Activated naive CD8-positive, alpha-beta T cell (primary cell): ENCODE results near the gene TBC1D14.
"Not testable (repeated sequence)": the region's sequence is repeated elsewhere in the genome, so short reads cannot be mapped to it uniquely, and the experiment has no call there.

Experiments
- H3K27ac Mint-ChIP-seq: one replicate; pipeline ENCODE4 v1.8.0; 2021; ENCODE audit warnings: mixed read lengths
- H3K27me3 Mint-ChIP-seq: one replicate; pipeline ENCODE4 v1.8.0; 2021; ENCODE audit warnings: mixed read lengths
- H3K36me3 Mint-ChIP-seq: one replicate; pipeline ENCODE4 v1.8.0; 2021; ENCODE audit warnings: mixed read lengths
- H3K4me1 Mint-ChIP-seq: one replicate; pipeline ENCODE4 v1.8.0; 2021; ENCODE audit warnings: low read depth, mixed read lengths
- H3K4me3 Mint-ChIP-seq: one replicate; pipeline ENCODE4 v1.8.0; 2021; ENCODE audit warnings: mild to moderate bottlenecking, mixed read lengths
- H3K9me3 Mint-ChIP-seq: one replicate; pipeline ENCODE4 v1.8.0; 2021; ENCODE audit warnings: low read depth, mixed read lengths

The TBC1D14 gene

DNA sequence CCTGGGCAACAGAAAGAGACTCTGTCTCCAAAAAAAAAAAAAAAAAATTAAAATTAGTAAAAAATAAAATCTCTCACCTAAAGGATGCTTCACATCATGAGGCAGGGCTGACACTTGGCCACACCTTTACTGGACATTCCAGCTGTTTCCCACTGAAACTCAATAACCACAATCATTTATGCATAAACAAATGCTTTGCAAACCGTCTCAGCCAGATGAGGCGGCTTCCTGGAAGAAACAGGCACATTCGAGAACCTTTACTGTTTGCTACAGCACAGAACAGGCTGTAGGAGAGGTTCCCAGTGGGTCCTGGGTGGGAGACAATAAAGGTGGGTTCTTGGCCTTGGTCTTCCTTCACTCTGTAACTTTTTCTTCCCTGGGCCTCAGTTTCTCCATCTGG is 10.9 kb upstream of the TBC1D14 start:
- peaks cover 30% of the 10 kb centered on the region for H3K4me1 Mint-ChIP-seq
- no peaks in the 10 kb centered on the region for H3K36me3 Mint-ChIP-seq
- H3K4me3 Mint-ChIP-seq = peak overlapping the region; percentile 22
- H3K27me3 Mint-ChIP-seq = no peaks in the 10 kb centered on the region
- no peaks in the 10 kb centered on the region for H3K9me3 Mint-ChIP-seq
- H3K27ac Mint-ChIP-seq = peak overlapping the region; percentile 82

DNA sequence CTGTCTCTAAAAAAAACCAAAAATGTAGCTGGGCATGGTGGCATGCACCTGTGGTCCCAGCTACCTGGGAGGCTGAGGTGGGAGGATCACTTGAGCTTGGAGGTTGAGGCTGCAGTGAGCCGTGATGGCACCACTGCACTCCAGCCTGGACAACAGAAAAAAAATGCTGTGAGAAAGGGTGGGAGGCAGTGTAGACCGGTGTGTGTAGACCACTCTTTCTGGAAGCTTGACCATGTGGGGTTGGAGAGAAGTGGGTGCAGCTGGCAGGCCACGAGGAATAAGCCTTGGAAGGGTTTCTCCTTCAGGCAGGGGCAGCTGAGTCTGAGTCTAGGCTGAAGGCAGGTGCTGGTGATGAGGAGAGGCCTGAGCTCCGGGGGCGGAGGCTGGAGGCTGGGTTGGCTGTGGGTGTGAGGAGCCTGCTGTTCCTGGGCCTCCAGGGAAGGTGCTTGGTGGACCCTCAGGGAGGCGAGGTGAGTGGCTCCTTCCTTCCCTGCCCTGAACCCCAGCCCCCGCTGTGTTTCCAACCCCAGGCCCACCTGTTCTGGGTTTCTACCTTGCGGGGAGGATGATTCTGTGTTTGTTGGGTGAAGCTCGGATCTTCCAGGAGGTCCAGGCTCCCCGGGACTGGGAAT is 9.3 kb upstream of the TBC1D14 start:
- no peaks in the 10 kb centered on the region for H3K36me3 Mint-ChIP-seq
- H3K4me1 Mint-ChIP-seq = peaks cover 27% of the 10 kb centered on the region

GRCh38 chr4:6900956-6901355 is 8.7 kb upstream of the TBC1D14 start:
- Mint-ChIP-seq H3K36me3 (no peaks in the 10 kb centered on the region), H3K27me3 (no peaks in the 10 kb centered on the region), H3K4me1 (peaks cover 27% of the 10 kb centered on the region), H3K27ac (peak overlapping the region; percentile 82), H3K9me3 (no peaks in the 10 kb centered on the region), H3K4me3 (no peak overlapping the region)

More for the DNA sequence above, 9.3 kb upstream of the TBC1D14 start:
- H3K27ac Mint-ChIP-seq = peak overlapping the region; percentile 82
- H3K4me3 Mint-ChIP-seq = no peak overlapping the region
- H3K27me3 Mint-ChIP-seq = no peaks in the 10 kb centered on the region
- no peaks in the 10 kb centered on the region for H3K9me3 Mint-ChIP-seq

GRCh38 chr4:6901669-6902317 is 7.8 kb upstream of the TBC1D14 start:
- peaks cover 27% of the 10 kb centered on the region for H3K4me1 Mint-ChIP-seq
- no peak overlapping the region for H3K4me3 Mint-ChIP-seq
- no peaks in the 10 kb centered on the region for H3K36me3 Mint-ChIP-seq
- no peaks in the 10 kb centered on the region for H3K9me3 Mint-ChIP-seq
- H3K27me3 Mint-ChIP-seq = no peaks in the 10 kb centered on the region
- H3K27ac Mint-ChIP-seq = no peak overlapping the region

- Mint-ChIP-seq H3K9me3 (no peaks in the 10 kb centered on the region), H3K36me3 (no peaks in the 10 kb centered on the region), H3K4me1 (peaks cover 28% of the 10 kb centered on the region), H3K27me3 (no peaks in the 10 kb centered on the region), H3K27ac (no peak overlapping the region), H3K4me3 (no peak overlapping the region)
Measured at GRCh38 chr4:6902318-6903042, 7.1 kb upstream of the TBC1D14 start.

GRCh38 chr4:6905516-6906445 is 3.8 kb upstream of the TBC1D14 start:
- Mint-ChIP-seq H3K27ac (no peak overlapping the region), H3K36me3 (no peaks in the 10 kb centered on the region), H3K4me1 (peaks cover 28% of the 10 kb centered on the region), H3K9me3 (no peaks in the 10 kb centered on the region), H3K27me3 (no peaks in the 10 kb centered on the region), H3K4me3 (no peak overlapping the region)

GRCh38 chr4:6906486-6906885 is 3.1 kb upstream of the TBC1D14 start:
- not testable (repeated sequence) for H3K27ac Mint-ChIP-seq, H3K36me3 Mint-ChIP-seq, H3K9me3 Mint-ChIP-seq, H3K27me3 Mint-ChIP-seq, H3K4me3 Mint-ChIP-seq
- H3K4me1 Mint-ChIP-seq = peaks cover 35% of the 10 kb centered on the region

GRCh38 chr4:6907658-6908191 is 1.9 kb upstream of the TBC1D14 start:
- Mint-ChIP-seq H3K27ac (no peak overlapping the region), H3K9me3 (no peaks in the 10 kb centered on the region), H3K4me1 (peaks cover 45% of the 10 kb centered on the region), H3K36me3 (no peaks in the 10 kb centered on the region), H3K27me3 (no peaks in the 10 kb centered on the region), H3K4me3 (peak overlapping the region; percentile 94)

- Mint-ChIP-seq H3K27ac (peak overlapping the region; percentile 92), H3K9me3 (no peaks in the 10 kb centered on the region), H3K4me3 (peak overlapping the region; percentile 94), H3K4me1 (peaks cover 45% of the 10 kb centered on the region), H3K27me3 (no peaks in the 10 kb centered on the region), H3K36me3 (no peaks in the 10 kb centered on the region)
Measured at GRCh38 chr4:6908432-6909112, 1.1 kb upstream of the TBC1D14 start.

- no peaks in the 10 kb centered on the region for H3K36me3 Mint-ChIP-seq
- H3K27me3 Mint-ChIP-seq = no peaks in the 10 kb centered on the region
- H3K9me3 Mint-ChIP-seq = no peaks in the 10 kb centered on the region
- no peak overlapping the region for H3K27ac Mint-ChIP-seq
- H3K4me3 Mint-ChIP-seq = peak overlapping the region; percentile 91
- H3K4me1 Mint-ChIP-seq = peaks cover 43% of the 10 kb centered on the region
Measured at GRCh38 chr4:6909970-6910339, 329 bp downstream of the TBC1D14 start.

GRCh38 chr4:6910340-6910959 is 824 bp downstream of the TBC1D14 start:
- Mint-ChIP-seq H3K27me3 (no peaks in the 10 kb centered on the region), H3K36me3 (no peaks in the 10 kb centered on the region), H3K27ac (peak overlapping the region; percentile 91), H3K4me3 (peak overlapping the region; percentile 91), H3K4me1 (peaks cover 46% of the 10 kb centered on the region), H3K9me3 (no peaks in the 10 kb centered on the region)

DNA sequence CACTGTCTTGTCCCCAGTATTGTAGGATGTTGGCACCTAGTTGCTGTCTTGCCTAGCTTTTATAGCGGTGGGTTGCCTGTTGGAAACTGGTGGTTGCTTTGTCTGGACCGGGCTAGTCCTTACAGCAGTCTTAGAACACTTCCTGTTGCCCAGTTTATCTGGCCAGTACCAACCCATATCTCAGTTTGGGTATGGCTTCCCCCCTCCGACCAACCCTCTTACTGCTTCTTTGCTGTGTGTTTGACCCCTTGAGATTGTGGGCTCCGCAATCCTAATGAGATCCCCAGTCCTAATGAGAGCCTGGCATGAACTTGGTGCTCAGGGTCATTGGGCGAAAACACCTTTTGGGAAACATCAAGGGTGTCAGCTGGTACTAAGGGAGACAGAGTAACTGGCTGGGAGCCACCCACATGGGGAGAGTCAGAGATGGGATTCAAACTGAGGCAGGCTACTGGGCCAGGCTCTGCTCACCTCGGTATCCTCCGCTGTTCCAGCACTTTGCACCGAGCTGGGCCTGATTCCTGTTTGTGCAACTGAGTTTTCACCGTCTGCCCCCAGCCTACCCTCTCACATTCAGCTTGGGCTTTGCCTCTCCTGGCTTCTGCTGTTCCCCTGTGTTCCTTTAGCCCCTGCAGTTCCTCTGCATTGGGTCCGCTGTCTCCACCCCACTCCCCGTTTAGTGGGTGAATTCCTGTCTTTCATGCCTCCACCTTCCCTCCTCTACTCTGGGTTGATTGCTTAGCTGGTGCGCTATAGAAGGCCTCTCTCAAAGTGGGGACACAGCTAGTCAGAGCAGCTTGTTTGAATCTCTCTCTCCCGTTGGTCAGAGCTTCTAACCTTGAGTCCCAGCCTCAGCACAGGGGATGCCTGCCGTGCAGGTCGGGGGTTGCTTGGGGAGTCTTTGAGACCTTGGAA is 1.6 kb downstream of the TBC1D14 start:
- no peaks in the 10 kb centered on the region for H3K36me3 Mint-ChIP-seq
- H3K4me3 Mint-ChIP-seq = peak overlapping the region; percentile 91
- H3K27ac Mint-ChIP-seq = peak overlapping the region; percentile 91
- no peaks in the 10 kb centered on the region for H3K27me3 Mint-ChIP-seq
- peaks cover 51% of the 10 kb centered on the region for H3K4me1 Mint-ChIP-seq
- H3K9me3 Mint-ChIP-seq = no peaks in the 10 kb centered on the region

- not testable (repeated sequence) for H3K9me3 Mint-ChIP-seq, H3K27ac Mint-ChIP-seq, H3K27me3 Mint-ChIP-seq, H3K36me3 Mint-ChIP-seq
- Mint-ChIP-seq H3K4me1 (peaks cover 58% of the 10 kb centered on the region), H3K4me3 (peak overlapping the region; percentile 91)
Measured at GRCh38 chr4:6911917-6912316, 2.3 kb downstream of the TBC1D14 start.
